Activated CD8-positive, alpha-beta memory T cell treated with anti-CD3 and anti-CD28 coated beads, Interleukin-2, amount 50 U/mL, for 1 hour (primary cell): Measurements from ENCODE around the gene REC8.
"Not testable (repeated sequence)": the region's sequence is repeated elsewhere in the genome, so short reads cannot be mapped to it uniquely, and the experiment has no call there.

Source experiments
- DNase-seq: peaks from one replicate; pipeline ENCODE4 v3.0.0-alpha.2; 2020; ENCODE audit errors: extremely low read depth

Gene REC8

GRCh38 chr14:24183014-24183481 lies 11.2 kb downstream of the REC8 start:
- DNase-seq: no peak

DNA sequence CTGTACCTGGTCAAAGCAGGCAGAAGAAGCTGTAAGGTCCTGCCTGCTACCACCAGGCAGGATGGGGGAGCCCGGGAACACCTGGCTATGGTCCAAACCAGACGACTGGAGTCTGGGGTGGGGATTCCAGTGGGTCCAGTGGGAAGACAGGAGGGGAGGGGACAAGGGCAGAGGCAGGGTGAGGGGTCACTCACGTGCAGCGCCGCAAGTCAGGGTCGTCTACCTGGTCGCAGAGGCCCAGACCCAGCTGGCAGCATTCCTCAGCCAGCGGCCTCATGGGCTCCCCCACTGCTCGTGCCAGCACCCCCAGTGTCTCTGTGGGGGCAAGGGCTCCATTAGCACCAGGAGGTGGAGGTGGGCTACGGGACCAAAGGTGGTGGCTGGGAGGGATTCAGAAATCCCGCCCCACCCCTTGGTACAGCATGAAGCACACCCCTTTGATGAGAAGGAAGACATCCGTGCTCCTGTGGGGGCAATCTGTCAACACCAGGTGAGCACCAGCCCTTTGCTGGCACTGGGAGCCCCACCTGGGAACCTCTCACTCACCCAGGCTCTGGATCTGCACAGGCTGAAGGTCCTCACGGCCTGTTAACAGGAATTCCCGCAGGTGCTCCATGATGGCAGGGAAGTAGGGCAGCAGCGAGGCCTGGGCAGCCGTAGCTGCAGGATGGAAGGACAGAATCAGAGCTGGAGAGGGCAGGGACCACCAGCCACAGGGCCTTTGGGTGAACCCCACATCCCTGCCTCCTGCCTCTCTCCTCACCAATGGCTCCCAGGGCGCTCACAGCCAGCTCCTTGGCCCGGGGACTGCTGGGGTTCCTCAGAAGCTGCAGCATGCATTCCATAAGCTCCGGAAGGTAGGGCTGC lies 12.5 kb downstream of the REC8 start:
- DNase-seq: no peak

DNA sequence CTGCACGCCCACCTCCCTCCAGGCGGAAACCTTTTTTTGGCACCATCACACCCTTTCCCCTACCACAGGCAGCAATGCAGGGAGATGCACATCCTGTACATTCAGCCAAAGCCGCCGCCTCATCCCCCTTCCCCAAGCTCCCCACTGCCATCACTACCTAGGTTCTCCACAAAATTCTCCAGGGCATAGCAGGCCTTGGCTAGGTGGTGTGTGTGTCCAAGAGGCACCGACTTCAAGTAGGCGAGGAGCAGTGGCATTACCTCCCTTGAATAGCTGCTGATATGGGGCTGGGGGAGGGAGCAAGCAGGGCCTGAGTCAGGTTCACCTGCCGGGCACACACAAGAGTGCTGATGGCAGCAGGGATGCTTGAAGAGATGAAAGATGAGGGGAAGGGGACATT lies 13.1 kb downstream of the REC8 start:
- DNase-seq: no peak

GRCh38 chr14:24185741-24186140 lies 13.9 kb downstream of the REC8 start:
- no peak for DNase-seq

DNA sequence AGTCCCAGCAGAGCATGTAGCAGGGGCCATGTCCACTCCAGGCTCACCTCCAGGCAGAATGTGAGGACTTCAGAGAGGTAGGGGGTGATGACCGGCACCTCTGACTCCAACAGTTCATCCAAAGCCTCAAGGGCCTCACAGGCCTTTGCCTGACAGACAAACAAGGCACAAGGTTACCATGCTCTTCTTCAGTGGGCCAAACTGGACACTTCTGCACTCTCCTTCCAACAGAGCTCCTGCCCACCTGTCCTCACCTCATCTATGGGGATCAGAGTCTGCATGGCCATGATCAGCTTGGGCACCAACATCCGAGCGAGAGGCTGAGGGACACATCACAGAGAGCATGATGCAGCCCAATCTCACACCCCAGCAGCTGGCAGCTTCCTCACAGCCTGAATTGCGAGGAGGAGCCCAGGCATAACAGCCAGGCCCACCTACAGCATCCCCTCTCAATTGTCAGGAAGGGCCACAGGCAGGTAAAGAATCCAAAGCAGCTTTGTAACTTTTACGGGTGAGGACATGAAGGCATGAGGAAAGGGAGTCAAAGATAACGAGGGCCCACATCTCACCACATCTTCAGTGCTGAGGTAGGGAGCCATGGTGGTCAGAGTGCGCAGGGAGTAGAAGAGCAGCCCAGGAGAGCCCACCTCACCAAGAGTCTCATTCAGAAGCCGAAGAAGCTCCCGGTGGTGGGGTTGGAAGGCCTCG lies 15.1 kb downstream of the REC8 start:
- DNase-seq: no peak

- DNase-seq: no peak
Observed at GRCh38 chr14:24187539-24187915, 15.6 kb downstream of the REC8 start.

DNA sequence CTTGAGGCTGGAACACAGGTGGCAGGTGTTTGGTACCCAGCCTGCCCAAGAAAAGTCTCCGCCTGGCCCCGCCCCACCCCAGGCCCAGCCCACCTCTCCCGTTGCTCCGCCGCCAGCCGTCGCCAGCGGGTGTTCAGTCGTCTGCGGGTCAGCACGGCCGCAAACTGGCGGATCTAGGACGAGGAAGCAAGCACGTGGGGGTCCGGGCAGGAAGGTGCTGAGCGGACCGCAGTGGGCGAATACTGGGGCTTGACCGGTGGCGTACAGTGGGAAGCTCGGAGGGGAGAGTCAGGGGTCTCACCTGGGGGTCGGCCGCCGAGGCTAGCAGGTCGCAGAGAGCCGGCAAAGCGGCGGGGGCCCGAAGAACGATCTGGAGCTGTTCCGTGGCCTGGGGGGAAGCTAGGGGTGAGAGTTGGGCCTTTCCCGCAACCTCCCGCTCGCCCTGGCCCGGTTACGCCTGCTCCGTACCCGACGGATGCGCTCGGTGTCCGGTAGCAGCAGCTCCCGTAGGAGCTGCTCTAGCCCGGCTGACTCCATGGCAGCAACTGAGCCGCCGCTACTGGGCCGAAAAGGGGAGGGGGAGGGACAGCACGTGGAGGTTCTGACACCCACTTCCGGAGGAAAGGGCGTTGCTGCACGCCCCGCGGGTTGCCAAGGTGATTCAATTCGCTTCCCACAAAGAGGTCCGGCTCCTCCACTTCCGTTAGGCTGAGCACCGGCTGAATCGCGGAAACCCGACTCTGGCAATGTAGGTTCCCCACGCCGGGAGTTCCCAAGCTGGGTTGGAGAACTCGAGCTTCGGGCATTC lies 16.6 kb downstream of the REC8 start, which contains the start of gene IPO4:
TSS of gene IPO4 (minus strand) at position 566 of the 808 bp plus-strand sequence. CDS start at position 537, 29 bp downstream.
- peak; percentile 93 for DNase-seq

- DNase-seq: no peak
Observed at GRCh38 chr14:24189059-24189375, 17.1 kb downstream of the REC8 start.

DNA sequence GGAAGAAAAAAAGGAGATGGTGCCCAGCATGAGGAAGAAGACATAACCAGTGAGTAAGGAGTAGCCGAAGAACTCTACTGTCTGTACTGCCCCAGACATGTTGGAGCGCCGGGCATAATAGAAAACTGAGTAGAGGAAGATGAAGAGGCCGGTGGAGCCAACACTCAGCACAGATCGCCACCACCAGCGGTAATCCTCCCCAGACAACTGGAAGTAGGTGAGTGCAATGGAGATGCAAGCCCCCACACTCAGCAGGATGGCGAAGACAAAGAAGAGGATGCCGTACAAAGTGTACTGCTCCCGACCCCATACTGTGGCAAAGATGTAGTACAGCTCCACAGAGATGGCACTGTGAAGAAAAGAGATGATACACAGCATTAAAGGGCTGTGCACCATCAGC lies 17.6 kb downstream of the REC8 start:
- no peak for DNase-seq

DNA sequence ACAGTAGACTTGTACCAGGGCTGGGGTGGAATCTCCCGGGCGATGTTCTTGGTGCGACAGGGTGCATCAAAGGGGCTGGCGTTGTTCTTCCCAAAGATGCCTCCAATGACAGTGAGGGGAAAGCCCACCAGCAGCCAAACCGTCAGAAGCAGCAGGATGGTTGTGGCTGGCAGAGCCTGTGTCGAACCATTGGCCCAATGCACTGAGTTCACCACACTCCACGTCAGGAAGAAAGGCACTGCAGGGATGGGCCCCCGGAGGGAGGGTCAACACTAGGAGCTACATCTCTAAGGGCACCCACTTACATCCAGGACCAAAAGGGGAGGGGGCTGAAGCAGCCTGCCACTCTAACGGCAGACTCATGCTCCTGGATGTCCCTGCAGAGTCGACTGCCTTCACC lies 18.5 kb downstream of the REC8 start:
- no peak for DNase-seq

DNA sequence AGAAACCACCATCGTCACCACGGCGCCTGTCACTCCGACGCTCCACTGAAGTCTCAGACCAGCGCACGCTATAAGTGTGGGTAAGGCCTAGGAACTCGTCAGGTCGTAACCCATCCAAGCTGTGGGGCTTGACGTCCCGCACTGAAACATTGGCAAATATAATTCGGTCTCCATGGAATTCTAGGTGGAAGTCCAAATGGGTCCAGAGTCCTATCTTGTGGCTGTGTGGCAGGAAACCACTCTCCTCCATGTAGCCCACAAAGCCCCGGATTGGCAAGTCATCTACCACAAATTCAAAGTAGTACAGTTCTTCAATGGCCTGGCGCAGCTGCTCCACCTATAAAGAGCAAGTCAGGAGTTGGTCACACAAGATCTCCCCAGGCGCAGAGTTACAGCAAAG lies 21.1 kb downstream of the REC8 start:
- DNase-seq: no peak

GRCh38 chr14:24194186-24194872 lies 22.4 kb downstream of the REC8 start:
- no peak for DNase-seq

- no peak for DNase-seq
Observed at GRCh38 chr14:24194873-24195185, 22.9 kb downstream of the REC8 start.

- peak; percentile 82 for DNase-seq
Observed at GRCh38 chr14:24195186-24196070, 23.5 kb downstream of the REC8 start, which contains the start of gene TM9SF1. Gene TM9SF1, minus strand, starts transcription at chr14:24195441. Its CDS starts 422 bp downstream, at chr14:24195019.

DNA sequence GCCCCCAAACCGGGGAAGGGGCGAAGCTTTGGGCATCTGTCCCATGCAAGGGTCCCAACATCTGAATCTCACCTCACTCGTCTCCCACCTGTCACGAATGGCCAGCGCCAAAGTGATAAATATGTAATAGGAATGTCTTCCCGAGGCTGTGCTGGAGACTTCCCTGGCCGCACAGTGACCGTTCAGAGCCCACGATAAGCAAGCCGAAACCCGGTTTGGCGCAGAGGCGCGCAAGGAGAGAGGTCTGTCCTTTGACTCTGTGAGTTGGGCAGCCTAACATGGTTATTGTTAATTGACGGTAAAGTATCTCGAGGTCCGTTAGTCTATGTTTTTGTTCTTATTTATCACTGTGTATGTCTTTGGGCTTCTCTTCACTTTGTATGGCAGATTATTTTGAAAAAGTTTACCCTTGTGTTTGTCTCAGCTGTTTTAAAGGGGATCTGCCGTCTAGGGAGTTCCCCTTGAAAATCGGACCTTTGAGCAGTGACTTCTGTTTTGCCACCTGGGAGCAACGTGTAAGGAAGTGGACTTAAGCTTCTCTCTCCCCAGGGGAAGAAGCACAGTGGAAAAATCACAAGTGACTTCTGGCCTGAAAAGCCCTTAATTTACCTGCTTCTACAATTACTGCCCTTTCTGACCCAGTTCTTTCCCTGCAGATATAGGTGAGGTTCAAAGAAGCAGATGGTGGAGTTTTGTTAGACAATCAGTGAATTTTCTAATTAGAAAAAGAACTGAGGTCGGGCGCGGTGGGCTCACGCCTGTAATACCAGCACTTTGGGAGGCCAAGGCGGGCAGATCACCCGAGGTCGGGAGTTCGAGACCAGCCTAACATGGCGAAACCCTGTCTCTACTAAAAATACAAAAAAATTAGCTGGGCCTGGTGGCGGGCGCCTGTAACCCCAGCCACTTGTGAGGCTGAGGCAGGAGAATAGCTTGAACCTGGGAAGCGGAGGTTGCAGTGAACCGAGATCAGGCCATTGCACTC lies 24.5 kb downstream of the REC8 start:
- DNase-seq: no peak

DNA sequence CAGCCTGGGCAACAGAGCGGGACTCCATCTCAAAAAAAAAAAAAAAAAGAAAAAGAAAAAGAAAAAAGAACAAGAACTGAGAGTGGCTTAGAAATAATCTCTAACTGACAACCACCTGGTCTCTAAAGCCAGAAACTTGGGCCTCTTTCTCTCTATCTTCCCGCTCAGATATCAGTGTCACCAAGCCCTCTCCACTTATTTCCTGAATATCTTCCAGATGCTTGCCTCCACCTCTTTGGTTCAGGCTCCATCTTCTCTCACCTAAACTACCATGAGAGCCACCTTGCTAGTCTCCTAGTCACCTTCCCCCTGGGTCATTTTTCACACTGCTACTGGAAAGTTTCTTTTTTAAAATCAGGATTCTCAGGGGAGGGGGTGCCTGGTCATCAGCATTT lies 25.2 kb downstream of the REC8 start:
- no peak for DNase-seq

DNA sequence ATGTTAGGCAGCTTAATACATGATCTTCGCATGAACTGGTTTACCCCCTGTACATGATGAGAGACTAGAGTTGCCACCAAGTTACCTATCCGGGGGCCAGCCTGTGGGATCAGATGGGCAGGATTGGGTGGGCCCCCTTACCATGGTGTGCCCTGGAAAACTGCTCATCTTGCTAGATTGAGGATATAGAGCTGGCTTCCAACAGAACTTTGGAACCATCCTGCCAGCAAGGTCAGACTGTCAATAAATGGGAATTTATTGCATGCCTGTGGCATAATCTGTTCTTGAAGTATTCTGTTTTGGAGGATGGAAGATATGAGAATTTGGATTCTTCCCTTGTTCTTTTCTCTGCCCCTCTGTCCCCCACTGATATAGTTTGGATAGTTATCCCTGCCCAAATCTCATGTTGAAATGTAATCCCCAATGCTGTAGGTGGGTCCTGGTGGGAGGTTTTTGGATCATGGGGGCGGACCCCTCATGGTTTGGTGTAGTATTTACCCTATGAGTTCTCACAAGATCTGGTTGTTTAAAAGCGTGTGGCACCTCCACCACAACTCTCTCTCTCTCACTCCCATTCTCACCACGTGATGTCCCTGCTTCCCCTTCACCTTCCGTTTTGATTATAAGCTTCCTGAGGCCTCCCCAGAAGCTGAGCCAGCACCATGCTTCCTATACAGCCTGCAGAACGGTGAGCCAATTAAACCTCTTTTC lies 27.1 kb downstream of the REC8 start:
- DNase-seq: no peak

GRCh38 chr14:24202538-24202937 lies 30.7 kb downstream of the REC8 start:
- not testable (repeated sequence) for DNase-seq
